H54 (cell line): Measurements from ENCODE around the gene GHRHR.

Experiments used
- DNase-seq: peaks from one replicate; pipeline ENCODE4 v3.0.0; 2011; ENCODE audit warnings: low spot score, mixed read lengths; ENCODE audit not compliant: insufficient read length
- FAIRE-seq: peaks from 3 replicates; lab custom pipeline; 2011; peaks lifted over from hg19 to GRCh38; lab: Jason Lieb, UNC
- POLR2A ChIP-seq: IDR thresholded peaks from 2 replicates; pipeline ENCODE4 v1.6.1; 2011; ENCODE audit warnings: low read depth, mild to moderate bottlenecking, low read length

The GHRHR gene

DNA sequence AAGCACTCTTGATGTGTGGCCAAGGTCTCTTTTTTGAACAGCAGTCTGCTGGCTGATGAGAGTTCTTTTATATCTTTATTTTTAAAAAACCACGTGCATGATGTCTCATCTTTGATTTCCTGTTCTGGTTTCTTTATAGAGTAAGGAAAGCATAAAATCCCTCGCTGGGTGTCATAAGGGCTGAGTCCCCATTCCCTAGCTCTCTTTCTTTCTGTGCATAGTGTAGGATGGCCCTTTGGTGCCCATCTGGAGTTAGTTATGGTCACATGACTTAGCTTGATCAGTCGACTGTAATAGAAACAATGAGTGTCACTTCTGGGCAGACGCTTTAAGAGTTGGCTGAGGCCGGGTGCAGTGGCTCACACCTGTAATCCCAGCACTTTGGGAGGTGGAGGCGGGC, 38.5 kb downstream of the GHRHR start:
- no peak for TF ChIP-seq POLR2A
- FAIRE-seq, result no peak
- no peak for DNase-seq

DNA sequence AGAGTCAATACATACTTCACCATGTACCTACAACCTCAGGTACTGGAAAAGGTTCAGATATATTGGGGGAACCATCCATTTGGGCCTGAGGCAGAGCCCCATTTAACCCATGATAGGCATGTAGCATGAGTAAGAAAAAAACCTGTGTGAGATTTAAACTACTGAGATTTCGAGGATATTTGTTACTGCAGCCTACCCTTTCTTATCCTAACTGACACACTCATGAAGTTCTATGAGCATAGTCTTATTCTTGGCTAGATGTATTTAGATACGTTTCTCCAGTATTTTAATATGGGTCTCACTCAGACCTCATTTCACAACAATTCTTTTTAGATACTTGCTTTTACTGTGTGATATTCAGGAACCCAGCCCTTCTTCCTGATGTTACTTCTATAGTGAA, 39.3 kb downstream of the GHRHR start:
- FAIRE-seq, result no peak
- no peak for TF ChIP-seq POLR2A
- no peak for DNase-seq

DNA sequence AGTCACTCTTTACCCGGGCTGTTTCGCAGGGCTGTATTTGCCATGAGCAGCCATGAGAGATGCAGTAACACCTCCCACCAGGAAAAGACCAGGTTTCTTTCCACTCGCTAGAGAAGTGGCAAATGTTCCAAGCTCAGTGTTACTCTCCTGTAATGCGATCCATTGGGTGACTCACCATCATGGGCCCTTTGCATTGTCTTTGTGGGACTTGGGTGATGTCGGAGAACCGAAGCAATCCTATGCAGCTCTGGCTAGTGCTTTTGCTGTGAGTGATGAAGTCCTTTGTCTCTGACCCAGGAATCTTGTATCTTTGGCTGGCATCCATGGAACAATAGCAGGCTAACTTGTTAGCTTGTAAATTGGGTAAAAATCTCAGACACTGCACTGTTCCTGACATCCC, 40.0 kb downstream of the GHRHR start:
- DNase-seq, result no peak
- FAIRE-seq, result no peak

DNA sequence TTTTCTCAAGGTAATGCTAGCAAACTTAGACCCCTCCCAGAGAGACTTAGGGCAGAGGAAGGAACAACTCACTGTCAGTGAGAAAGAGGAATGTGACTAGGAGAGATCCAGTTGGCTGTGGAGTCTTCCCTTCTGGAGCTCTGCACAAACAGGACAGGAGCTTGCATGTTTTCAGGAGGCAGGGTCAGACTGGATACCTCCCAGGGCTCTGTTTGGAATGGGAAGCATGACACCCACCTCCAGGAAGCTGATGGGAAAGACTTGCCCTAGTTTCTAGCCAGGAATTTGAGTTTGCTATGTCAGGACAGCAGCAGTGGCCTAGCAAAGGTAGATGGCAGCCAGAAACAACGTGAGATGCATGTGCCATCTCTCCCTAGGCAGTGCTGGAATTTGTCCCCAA, 40.6 kb downstream of the GHRHR start:
- FAIRE-seq, result no peak
- TF ChIP-seq POLR2A, result no peak
- DNase-seq, result no peak

More for the DNA sequence above, 40.0 kb downstream of the GHRHR start:
- no peak for TF ChIP-seq POLR2A

DNA sequence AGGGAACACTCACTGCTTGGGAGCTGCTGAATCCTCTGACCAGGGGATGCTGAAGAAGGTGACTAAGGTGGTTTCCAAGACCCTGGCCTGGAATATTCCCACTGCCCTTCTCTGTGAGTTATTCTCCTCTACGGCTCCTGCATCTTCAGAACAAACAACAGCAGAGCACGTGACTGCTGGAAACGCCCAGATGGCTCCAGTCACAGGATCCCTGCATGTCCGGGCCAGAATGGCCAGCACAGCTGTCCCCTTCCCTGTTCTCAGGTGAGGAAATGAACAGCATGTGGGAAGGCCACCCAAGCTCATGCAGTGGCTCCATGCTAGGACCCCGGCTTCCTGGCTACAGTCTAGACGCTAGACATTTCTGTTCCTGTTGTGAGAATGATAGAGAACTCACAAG, 43.1 kb downstream of the GHRHR start:
- DNase-seq (no peak), FAIRE-seq (no peak)
- TF ChIP-seq POLR2A, result no peak

DNA sequence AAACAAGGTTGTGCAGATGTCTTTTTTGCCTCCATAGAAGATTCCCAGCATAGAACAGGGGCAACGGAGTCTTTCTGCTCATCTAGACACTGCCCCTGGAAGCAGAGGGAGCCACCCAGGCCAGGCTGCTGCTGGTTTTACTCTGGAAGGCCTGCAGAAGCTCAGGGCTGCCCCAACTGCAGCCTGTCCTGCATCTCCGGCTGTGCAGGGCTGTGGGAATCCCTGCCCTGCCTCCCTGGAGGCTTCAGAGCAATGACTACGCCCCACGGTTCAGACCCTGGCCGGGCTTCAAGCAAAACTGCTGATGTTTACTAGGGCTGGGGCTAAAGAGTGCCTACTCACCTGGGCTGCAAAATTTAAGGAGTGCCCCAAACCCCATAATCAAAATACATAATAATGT, 43.9 kb downstream of the GHRHR start:
- no peak for FAIRE-seq
- TF ChIP-seq POLR2A, result no peak
- no peak for DNase-seq

DNA sequence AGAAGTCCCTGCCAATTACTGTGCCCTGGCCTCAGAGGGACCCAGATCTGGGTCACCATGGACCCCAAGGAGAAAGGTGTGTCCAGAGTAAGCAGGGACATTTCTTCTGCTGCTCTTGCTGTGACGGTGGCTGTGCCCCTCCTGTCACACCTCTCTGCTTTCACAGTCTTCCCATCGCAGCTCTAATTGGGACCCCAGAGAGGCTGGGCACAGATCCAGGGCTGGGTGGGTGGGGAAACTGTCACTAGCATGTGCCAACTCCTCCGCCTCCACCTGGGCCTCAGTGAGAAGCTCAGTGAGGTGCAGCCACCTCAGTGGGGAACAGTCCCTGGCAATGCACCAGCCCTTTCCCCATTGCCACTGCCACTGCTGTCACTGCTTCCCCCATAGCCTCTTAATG, 51.1 kb downstream of the GHRHR start:
- DNase-seq, result no peak
- FAIRE-seq, result no peak
- no peak for TF ChIP-seq POLR2A

DNA sequence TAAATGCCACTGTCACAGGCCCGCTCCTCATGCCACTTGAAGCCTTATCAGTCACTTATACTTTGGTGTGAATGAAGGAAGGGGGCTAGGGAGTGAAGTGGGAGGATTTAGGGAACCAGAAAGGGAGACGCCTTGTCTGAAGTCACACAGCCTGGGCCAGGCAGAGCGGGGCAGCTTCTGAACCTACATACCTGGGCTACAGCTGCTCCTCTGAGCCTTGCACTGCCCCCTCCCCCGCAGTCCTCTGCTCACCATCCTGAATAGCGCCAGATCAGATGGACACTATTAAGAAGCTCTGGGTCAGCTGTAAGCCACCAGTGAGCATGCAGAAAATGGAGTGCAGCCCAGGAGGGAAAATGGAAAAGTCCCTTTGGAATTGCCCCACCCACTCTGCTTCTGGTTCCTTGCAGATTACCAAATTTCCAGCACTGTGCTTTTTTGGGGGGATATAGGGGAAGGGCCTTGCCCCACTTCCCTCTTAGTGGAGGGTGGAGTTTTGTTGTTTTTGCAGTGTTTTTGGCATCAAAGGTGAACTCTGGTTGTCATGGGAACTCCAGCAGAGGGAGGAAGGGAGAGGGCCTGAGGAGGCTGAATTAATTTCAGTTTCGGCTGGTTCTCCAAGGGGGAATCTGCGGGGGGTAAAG, 53.4 kb downstream of the GHRHR start:
- DNase-seq, result no peak
- FAIRE-seq, result no peak

DNA sequence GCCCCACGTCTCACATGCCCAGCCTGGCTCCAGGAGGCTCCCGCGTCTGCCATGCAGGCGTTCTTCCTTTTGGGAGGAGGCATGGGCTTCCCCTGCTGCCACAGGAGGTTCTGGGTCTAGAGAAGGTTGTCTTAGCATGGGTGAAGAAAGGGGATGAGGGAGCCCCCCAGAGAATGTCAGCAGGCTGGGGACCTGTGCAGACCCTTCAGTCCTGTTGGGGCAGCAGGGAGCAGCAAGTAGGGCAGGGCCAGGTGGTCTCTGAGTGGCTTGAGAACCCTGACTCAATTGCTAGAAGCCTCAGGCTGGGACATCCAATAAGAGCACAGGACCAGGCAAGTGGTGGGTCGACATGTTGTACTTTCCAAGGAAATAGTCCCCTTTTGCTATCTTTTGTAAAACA, 54.0 kb downstream of the GHRHR start:
- DNase-seq (no peak), FAIRE-seq (no peak)
- no peak for TF ChIP-seq POLR2A

More for the DNA sequence above, 53.4 kb downstream of the GHRHR start:
- no peak for TF ChIP-seq POLR2A

DNA sequence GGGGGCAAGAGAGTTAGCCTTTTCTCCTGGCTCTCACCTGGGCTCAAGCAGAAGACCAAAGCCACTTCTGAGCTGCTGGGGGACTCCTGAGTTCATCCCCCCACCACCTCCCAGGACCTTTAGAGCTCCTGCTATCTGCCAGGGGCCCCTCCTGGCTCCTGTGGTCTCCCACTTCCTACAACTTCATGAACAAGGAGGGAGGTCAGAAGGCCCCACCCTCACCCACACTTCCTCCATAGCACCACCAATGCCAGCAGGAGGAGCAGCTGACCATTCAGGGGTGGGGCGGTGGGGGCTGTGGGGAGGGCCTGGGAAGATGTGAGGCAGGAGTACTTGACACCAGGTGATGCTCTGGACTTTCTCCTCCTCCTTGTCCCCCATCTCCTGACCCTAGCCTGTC, 55.8 kb downstream of the GHRHR start:
- DNase-seq, result no peak
- FAIRE-seq, result no peak
- no peak for TF ChIP-seq POLR2A

DNA sequence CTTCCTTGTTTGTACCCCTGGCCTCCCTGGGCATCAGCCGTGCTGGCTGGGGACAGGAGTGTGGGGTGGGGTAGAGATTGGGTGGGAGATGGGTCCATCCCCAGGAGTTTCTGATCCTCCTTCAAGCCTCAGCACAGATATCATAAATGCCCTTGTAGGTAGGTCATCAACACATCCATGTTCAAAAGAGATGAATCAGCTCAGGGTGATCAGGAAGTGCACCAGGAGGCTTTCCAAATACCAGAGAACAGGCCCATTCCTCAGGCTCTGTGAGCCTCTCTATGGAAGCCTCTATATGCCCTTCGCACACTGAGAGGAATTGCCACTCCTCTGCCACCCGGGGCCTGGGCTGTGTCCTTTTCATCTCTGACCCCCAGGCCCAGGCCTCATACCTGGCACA, 56.4 kb downstream of the GHRHR start:
- DNase-seq (no peak), FAIRE-seq (no peak)
- TF ChIP-seq POLR2A, result no peak

DNA sequence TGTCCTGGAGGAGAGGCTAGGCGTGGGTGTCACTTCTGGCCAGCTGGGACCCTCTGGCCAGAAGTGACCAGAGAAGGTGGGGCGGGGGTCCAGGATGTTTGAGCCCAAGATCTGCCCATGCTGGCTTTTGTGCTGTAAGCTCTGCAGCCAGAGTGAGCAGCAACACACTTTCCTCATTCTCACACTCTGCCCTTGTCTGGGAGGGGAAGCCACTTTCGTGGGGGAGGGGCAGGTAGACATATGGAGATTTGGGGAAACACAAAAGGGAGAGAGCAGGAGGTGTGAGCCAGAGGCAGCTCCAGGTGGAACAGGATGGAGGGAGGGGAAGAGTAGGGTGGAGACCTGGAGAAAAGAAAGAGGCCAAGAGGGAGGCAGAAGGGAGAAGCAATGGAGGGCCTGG, 56.9 kb downstream of the GHRHR start:
- FAIRE-seq, result no peak
- TF ChIP-seq POLR2A, result no peak
- DNase-seq, result no peak

DNA sequence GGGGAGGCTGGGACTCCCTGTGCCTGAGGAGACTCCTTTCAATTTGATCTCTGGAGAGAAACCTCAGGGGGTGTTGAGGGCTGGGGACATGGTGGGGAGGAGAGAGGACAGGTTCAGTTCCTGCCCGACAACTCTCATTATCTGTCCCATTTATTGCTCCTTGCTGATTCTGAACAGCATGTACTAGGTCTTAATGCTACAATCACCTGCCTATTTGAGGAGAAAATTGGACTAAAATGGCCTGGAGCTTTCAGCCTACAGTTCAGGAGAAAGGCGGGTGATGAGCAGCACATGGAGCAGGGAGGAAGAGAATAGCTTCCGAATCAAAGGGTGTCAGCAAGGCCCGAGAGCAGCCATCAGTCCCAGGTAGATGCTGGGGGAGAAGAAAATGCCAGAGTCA, 58.4 kb downstream of the GHRHR start:
- no peak for TF ChIP-seq POLR2A
- no peak for FAIRE-seq
- no peak for DNase-seq

DNA sequence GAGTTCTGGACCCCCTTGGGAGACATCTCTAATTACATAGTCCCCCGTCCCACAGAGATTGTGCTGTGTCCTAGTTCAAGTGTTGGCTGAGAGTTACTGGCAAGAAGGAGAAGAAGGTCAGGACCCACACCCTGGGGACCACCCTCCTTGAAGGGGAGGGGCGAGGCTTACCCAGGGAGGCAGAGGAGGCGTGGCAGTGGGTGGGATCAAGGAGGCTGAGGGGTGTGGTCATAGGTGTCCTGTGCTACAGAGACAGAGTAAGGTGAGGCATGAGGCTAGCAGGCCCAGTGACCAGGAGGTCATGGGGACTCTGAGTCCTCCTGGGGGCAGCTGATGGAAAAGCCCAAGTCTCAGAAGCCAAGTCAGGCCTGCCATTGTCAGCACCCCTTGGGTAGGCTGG, 59.0 kb downstream of the GHRHR start:
- no peak for FAIRE-seq
- no peak for TF ChIP-seq POLR2A

DNA sequence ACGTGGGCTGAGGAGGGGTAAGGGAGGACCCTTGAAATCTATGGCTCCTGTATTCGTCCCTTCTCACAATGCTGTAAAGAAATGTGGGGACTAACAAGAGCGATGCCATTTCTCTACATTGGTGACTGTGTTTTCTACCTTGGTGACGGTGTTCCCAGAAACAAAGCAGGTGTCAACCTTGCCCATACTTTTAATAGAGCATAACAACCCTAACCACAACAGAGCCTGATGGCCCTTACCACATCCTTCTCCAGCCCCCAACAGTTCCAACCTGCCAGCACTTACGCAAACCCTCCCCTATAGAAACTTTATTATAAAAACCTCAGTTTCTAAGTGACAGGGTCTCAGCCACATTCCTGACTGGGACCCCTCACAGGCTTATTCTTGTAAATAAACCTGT, 60.1 kb downstream of the GHRHR start:
- no peak for FAIRE-seq
- no peak for TF ChIP-seq POLR2A

More for the DNA sequence above, 59.0 kb downstream of the GHRHR start:
- no peak for DNase-seq

DNA sequence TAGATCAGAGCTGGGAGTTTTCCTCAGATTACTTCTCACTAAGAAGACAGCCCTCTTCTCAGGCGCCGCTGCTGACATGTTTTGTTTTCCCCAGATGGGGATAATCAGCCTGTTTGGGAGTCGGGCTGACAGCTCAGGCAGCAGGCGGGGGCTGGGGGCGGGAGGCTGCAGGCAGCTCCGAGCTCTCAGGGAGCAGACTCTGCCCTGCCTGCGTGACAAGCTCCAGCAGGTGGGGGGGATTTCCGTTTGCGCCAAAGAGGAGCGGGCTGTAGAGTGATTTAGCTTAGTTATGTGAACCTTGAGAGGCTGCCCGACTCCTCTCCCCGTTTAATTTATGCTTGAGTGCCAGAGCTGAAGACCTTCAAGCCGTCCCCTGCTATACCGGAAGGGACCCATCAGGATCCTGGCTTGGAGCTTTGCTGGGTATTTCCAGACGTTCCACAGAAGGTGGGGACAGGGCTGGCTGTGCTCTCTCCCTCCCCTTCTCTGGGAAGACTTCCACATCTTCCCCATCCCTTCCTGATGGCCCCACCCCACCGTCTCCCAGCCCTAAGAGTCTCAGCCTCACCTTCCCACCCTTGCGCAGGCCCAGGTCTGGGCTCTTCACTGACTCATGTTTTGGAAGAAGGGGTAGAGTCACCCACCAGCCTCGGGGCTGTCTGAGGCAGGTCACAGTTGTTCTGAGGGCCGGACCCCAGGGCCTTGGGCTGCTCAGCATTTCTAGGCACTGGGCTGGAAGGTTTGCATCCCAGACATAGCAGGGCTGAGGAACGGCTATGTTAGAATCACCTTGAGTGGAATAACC, 63.6 kb downstream of the GHRHR start:
- FAIRE-seq (no peak), DNase-seq (no peak)
- TF ChIP-seq POLR2A, result no peak

More for the DNA sequence above, 60.1 kb downstream of the GHRHR start:
- DNase-seq, result no peak
